HEK293T (cell line): ENCODE results near the gene CCDC38.
"Not testable (repeated sequence)": the region's sequence is repeated elsewhere in the genome, so short reads cannot be mapped to it uniquely, and the experiment has no call there.

Experiments used
- CTCF ChIA-PET: fragments of 350-600 bp; formaldehyde crosslinking; extraction: SDS; loops from one replicate; lab custom pipeline; 2021; ENCODE audit warnings: antibody characterized with exemption, inconsistent platforms; lab: Yijun Ruan, JAX
- POLR2A ChIA-PET: fragments of 350-600 bp; formaldehyde crosslinking; extraction: SDS; loops from one replicate; lab custom pipeline; 2020; ENCODE audit warnings: antibody characterized with exemption, inconsistent platforms; lab: Yijun Ruan, JAX
- DNase-seq: peaks from one replicate; pipeline ENCODE4 v3.0.0; 2012; ENCODE audit warnings: mixed read lengths; ENCODE audit errors: extremely low spot score
- ARNT ChIP-seq: fragments of 450-650 bp; IDR thresholded peaks from 2 replicates; pipeline ENCODE4 v1.6.1; 2017; ENCODE audit warnings: mild to moderate bottlenecking
- BHLHE40 ChIP-seq: fragments of 450-650 bp; IDR thresholded peaks from 2 replicates; pipeline ENCODE4 v1.6.1; 2016; ENCODE audit warnings: mild to moderate bottlenecking, moderate library complexity, borderline replicate concordance
- CTBP1 ChIP-seq: fragments of 450-650 bp; IDR thresholded peaks from 2 replicates; pipeline ENCODE4 v1.6.1; 2016; ENCODE audit warnings: borderline replicate concordance
- ELF4 ChIP-seq: fragments of 450-650 bp; IDR thresholded peaks from 2 replicates; pipeline ENCODE4 v1.6.1; 2017; ENCODE audit warnings: antibody characterized with exemption
- FOXA1 ChIP-seq: fragments of 450-650 bp; IDR thresholded peaks from 2 replicates; pipeline ENCODE4 v1.6.1; 2016; ENCODE audit warnings: mild to moderate bottlenecking
- FOXK2 ChIP-seq: fragments of 450-650 bp; IDR thresholded peaks from 2 replicates; pipeline ENCODE4 v1.6.1; 2016; ENCODE audit warnings: mild to moderate bottlenecking
- FOXM1 ChIP-seq: fragments of 450-650 bp; IDR thresholded peaks from 2 replicates; pipeline ENCODE4 v1.6.1; 2017; ENCODE audit warnings: mild to moderate bottlenecking, borderline replicate concordance
- HDGF ChIP-seq: fragments of 450-650 bp; IDR thresholded peaks from 2 replicates; pipeline ENCODE4 v1.6.1; 2017; ENCODE audit warnings: antibody characterized with exemption, borderline replicate concordance
- L3MBTL2 ChIP-seq: fragments of 450-650 bp; conservative IDR thresholded peaks from 2 replicates; pipeline ENCODE4 v1.6.1; 2016; ENCODE audit warnings: mild to moderate bottlenecking
- LEF1 ChIP-seq: fragments of 450-650 bp; IDR thresholded peaks from 2 replicates; pipeline ENCODE4 v1.6.1; 2017; ENCODE audit warnings: mild to moderate bottlenecking, borderline replicate concordance
- NFRKB ChIP-seq: fragments of 450-650 bp; IDR thresholded peaks from 2 replicates; pipeline ENCODE4 v1.6.1; 2016; ENCODE audit warnings: mild to moderate bottlenecking, moderate library complexity
- SP1 ChIP-seq: fragments of 450-650 bp; IDR thresholded peaks from 2 replicates; pipeline ENCODE4 v1.6.1; 2017
- SUZ12 ChIP-seq: fragments of 450-650 bp; IDR thresholded peaks from 2 replicates; pipeline ENCODE4 v1.6.1; 2016; ENCODE audit warnings: mild to moderate bottlenecking
- TARDBP ChIP-seq: fragments of 450-650 bp; IDR thresholded peaks from 2 replicates; pipeline ENCODE4 v1.6.1; 2016
- ZNF384 ChIP-seq: fragments of 450-650 bp; IDR thresholded peaks from 2 replicates; pipeline ENCODE4 v1.6.1; 2016
- TF ChIP-seq, protein P1 (sequence below): fragments of 450-650 bp; IDR thresholded peaks from 2 replicates; pipeline ENCODE4 v1.6.1; 2016

CCDC38 gene

DNA sequence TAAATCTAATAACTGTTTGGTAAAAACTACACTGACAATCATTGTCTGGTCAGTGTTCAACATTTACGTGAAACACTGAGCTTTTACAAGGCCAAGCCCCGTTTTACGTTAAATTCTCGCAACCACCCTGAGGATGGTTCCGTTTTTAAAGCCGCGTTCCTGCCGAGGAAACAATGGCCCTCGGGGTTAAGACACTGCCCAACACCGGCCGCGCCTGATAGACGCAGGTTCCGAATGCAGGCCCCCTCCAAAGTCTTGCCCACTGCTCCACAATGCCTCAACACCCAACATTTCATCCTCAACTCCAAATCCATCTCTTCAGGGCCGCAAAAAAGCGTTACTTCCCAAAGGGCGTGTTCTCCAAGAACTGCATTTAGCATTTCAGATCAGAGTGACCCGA lies 84.6 kb downstream of the CCDC38 start:
- POLR2A ChIA-PET: no interaction called here
- DNase-seq: no peak
- CTCF ChIA-PET: no interaction called here

DNA sequence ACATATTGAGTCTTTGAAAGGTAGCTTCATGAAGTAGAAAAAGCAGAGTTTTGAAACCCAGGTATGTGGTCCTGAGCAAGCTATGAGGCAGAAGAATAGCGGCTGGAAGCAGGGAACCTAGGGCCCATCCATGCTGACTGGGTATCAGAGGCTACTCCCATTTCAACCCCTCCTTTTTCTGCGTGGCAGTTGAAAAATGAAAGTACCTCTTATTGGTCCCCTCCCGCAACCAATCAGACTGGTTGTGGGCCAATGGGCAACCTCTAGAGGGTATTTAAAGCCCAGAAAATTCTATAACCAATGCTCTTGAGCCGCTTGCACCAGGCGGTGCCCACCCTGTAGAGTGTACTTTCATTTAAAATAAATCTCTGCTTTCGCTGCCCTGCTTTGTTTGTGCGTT lies 85.3 kb downstream of the CCDC38 start:
- POLR2A ChIA-PET: no interaction called here
- CTCF ChIA-PET: no interaction called here
- DNase-seq: no peak
- TF ChIP-seq L3MBTL2: no peak
- no peak for TF ChIP-seq ZNF384
- TF ChIP-seq FOXK2: no peak
- TF ChIP-seq SUZ12: no peak
- no peak for TF ChIP-seq LEF1
- TF ChIP-seq HDGF: no peak

More for the DNA sequence above, 84.6 kb downstream of the CCDC38 start:
- no peak for TF ChIP-seq TARDBP
- no peak for TF ChIP-seq FOXA1
- TF ChIP-seq, protein P1, sequence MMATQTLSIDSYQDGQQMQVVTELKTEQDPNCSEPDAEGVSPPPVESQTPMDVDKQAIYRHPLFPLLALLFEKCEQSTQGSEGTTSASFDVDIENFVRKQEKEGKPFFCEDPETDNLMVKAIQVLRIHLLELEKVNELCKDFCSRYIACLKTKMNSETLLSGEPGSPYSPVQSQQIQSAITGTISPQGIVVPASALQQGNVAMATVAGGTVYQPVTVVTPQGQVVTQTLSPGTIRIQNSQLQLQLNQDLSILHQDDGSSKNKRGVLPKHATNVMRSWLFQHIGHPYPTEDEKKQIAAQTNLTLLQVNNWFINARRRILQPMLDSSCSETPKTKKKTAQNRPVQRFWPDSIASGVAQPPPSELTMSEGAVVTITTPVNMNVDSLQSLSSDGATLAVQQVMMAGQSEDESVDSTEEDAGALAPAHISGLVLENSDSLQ: no peak
- no peak for TF ChIP-seq SUZ12
- no peak for TF ChIP-seq NFRKB
- TF ChIP-seq L3MBTL2: no peak
- no peak for TF ChIP-seq CTBP1
- no peak for TF ChIP-seq LEF1
- TF ChIP-seq ZNF384: no peak
- TF ChIP-seq FOXK2: no peak
- TF ChIP-seq SP1: no peak
- TF ChIP-seq BHLHE40: no peak
- TF ChIP-seq ELF4: no peak
- no peak for TF ChIP-seq HDGF
- TF ChIP-seq FOXM1: no peak
- no peak for TF ChIP-seq ARNT

DNA sequence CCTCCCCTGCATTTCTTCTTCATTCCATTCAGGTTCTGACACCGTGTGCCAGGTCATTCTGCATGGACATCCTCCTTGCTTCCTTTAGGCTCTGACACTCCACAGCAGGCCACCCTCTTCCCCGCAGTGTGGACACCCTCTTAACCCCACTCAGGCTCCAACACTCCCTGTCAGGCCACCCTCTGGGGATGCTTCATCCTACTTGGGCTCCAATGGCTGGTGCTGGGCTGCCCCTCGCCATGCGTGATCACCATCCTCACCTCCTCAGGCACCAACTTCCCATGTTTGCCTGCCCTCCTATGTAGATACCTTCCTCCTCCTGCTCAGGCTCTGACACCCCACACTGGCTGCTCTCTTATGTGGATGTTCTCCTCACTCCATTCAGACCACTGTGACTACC lies 90.3 kb downstream of the CCDC38 start:
- ChIA-PET CTCF (no interaction called here), POLR2A (no interaction called here)
- no peak for TF ChIP-seq BHLHE40
- TF ChIP-seq ARNT: no peak
- no peak for DNase-seq

DNA sequence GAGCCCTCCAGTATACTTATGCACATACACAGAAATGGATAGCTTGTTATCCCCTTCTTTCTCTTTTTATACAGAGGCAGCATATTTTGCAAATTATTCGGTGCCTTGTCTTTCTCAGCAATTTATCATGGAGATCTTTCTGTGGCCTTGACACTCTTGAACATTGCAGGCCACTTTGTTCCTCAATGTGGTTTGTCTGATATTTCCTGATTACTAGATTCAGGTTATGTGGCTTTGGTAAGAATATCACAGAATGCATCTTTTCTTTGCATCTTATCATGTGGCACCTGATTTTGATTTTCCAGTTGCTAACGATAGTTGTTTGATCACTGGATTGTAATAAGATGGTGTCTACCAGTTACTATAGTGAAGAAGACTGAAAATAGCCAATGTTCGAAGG lies 90.8 kb downstream of the CCDC38 start:
- ChIA-PET CTCF (no interaction called here), POLR2A (no interaction called here)
- no peak for DNase-seq
- no peak for TF ChIP-seq NFRKB
- no peak for TF ChIP-seq SUZ12
- TF ChIP-seq, protein P1: no peak
- no peak for TF ChIP-seq SP1
- no peak for TF ChIP-seq FOXK2
- no peak for TF ChIP-seq ZNF384

DNA sequence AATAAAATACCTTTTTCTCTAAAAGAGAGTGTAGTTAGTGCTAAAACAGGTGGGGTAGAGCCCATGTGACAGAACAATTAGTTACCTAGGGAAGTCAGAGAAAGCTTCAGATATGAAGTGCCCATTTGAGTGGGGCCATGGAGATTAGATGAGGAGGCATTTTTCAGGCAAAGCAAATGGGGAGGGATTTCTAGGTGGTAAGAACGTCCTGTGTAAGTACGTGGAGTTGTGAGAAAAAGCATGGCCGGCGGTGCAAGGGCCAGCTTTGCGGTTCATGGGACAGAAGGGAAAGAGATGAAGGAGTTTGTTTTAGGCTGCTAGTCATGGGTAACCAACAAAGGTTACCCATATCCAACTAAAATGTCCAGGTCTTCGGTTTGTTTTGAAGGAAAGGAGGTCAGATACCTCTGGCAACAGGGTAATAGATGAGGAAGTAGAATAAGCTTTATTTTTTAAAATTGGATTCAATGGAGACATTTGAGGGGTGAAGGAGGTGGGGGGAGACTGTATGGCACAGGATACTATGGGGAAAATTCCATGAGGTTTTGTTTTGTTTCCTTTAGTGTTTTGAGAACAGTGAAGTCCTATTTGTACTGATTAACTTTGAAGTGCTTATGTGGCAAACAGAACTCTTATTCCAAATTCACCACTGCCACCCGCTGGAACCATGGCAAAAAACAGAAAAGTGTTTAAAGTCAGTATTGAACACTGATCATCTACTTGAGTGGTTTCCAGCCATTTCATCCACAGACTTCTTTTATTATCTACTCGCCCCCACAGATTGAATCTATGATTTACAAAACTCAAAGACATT lies 93.6 kb downstream of the CCDC38 start:
- TF ChIP-seq BHLHE40 (no peak), SUZ12 (no peak), L3MBTL2 (no peak), HDGF (no peak), ZNF384 (no peak), FOXK2 (no peak), NFRKB (no peak)
- CTCF ChIA-PET: no interaction called here
- POLR2A ChIA-PET: no interaction called here
- DNase-seq: peak; percentile 20

DNA sequence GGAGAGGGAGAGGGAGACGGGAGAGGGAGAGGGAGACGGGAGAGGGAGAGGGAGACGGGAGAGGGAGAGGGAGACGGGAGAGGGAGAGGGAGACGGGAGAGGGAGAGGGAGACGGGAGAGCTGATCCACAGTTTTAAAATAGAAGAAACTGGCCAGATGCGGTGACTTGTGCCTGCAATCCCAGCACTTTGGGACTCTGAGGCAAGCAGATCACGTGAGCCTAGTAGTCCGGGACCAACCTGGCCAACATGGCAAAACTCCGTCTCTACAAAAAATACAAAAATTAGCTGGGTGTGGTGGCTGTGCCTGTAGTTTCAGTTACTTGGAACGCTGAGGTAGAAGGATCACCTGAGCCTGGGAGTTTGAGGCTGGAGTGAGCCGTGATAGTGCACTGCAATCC lies 100.0 kb downstream of the CCDC38 start:
- CTCF ChIA-PET, POLR2A ChIA-PET, DNase-seq: not testable (repeated sequence)

DNA sequence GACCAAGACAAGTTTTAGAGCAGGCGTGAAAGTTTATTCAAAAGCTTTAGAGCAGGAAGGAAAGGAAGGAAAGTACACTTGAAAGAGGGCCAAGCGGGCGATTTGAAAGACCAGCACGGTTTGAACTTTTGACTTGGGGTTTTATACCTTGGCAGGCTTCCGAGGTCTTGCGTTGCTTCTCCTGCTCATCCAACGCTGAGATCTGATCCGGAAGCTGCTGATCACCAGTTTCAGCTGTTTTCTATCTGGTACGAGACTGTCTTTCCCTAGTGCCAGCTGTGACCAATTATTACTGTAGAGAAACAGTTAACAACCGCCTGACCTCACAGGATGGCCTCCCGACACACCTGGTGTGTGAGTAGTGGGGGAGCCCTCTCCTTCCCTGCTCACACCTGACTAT lies 104.3 kb downstream of the CCDC38 start:
- ChIA-PET CTCF (no interaction called here), POLR2A (no interaction called here)
- TF ChIP-seq L3MBTL2 (no peak), ZNF384 (no peak), SUZ12 (no peak), FOXK2 (no peak), BHLHE40 (no peak), ELF4 (no peak), NFRKB (no peak), FOXA1 (no peak)
- TF ChIP-seq, protein P1: no peak
- DNase-seq: no peak
